D721Med (cell line): ENCODE results near the gene CMTR1.
"Not testable (repeated sequence)": the region's sequence is repeated elsewhere in the genome, so short reads cannot be mapped to it uniquely, and the experiment has no call there.

Source experiments
- DNase-seq: peaks from one replicate; pipeline ENCODE4 v3.0.0; 2011; ENCODE audit warnings: low spot score; ENCODE audit not compliant: insufficient read length
- FAIRE-seq: peaks from 2 replicates; lab custom pipeline; 2011; peaks lifted over from hg19 to GRCh38; lab: Jason Lieb, UNC
- CTCF ChIP-seq: IDR thresholded peaks from 2 replicates; pipeline ENCODE4 v1.5.1; 2012; ENCODE audit warnings: mild to moderate bottlenecking, control low read depth; ENCODE audit not compliant: insufficient read depth; ENCODE audit errors: missing control alignments

The CMTR1 gene

DNA sequence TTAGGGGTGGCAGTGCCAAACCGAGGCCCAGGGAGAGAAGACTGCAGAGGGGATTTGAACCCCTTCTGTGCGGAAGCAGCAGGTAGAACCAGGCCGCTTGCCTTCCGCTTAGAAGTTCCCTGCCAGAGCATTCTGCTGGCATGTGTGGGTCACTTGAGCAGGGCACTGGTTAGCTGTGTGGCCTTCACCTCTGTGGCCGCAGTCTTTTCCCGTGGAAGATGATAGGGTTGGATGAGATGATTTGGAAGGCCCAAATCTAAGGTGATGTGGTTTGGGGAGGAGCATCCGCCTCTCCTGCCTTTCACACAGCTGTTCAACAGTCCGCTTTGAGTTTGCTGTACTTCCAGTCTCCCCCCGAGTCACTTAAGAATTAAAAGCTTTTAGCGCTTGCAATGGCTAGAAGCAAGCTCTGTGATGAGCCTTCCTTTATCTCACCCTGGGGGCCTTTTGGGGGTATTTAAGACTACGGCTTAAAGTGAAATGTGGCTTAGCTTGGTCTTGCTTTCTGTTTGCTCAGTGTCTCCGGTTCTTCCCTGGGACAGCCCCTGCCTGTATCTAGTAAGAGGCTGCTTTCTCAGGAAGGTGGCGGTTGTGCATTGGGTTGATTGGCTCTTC lies 743 bp downstream of the CMTR1 start:
- FAIRE-seq (no peak), DNase-seq (no peak)
- no peak for TF ChIP-seq CTCF

DNA sequence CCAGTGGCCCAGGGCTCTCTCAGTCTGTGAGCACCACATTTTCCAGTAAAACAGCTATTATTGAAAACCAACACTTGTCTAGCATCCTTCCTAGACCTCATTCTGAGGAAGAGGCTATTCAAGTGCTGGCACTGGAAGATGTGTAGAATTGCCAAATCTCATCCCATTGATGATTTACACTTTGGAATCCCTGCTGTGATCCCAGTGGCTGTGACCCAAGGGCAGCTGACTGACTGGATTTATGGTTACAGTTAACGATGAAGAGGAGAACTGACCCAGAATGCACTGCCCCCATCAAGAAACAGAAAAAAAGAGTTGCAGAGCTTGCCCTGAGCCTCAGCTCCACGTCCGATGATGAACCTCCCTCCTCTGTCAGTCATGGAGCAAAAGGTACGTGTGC lies 2.4 kb downstream of the CMTR1 start:
- DNase-seq (no peak), FAIRE-seq (no peak)
- no peak for TF ChIP-seq CTCF

GRCh38 chr6:37435816-37436215 lies 2.8 kb downstream of the CMTR1 start:
- no peak for FAIRE-seq

GRCh38 chr6:37438930-37439329 lies 5.9 kb downstream of the CMTR1 start:
- FAIRE-seq (no peak), DNase-seq (no peak)
- TF ChIP-seq CTCF, result no peak

More at GRCh38 chr6:37435816-37436215, 2.8 kb downstream of the CMTR1 start:
- TF ChIP-seq CTCF, result peak; percentile 36
- DNase-seq, result no peak

- no peak for TF ChIP-seq CTCF
- FAIRE-seq (no peak), DNase-seq (no peak)
Measured at GRCh38 chr6:37441651-37442050, 8.6 kb downstream of the CMTR1 start.

DNA sequence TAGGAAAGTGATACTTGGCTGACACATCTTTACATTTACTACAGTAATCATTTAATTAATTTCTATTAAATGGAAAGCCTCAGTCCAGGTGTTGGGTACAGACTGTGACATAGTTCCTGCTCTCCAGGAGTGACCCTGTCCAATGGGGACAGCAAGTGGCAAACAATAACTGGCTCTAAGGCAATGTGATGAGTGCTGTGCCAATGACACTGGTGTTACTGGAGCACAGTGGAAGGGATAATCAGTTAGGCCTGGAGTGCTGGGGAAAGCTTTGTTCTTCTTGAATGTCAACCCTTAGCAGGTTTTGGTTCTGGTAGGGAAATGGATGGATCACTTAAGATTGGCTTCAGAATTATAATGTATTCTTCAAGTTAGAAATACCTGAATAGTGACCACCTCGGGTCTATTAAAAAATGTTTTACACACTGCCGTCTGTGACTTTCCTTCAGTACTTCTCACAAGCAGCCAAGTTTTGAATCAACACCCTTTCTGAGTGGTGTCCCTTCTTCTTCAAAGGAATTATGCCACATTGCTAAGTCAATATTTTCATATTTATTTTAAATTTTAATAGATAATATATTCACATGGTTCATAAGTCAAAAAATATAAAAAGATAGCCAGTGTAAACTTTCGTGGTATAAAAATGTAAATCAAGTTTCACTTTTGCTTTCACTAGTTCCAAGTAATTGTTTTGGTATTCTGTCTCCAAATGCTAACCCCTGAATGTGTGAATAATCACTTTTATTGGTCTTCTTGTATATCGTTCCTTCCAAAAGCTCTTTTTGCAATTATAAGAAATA lies 9.6 kb downstream of the CMTR1 start:
- DNase-seq, result no peak
- no peak for FAIRE-seq
- no peak for TF ChIP-seq CTCF

GRCh38 chr6:37443216-37443542 lies 10.2 kb downstream of the CMTR1 start:
- not testable (repeated sequence) for FAIRE-seq, DNase-seq
